Heart right ventricle (tissue), 16 donors: ENCODE results near the gene VPS13D. TPM values are rescaled to one million over a fixed set of nuclear protein-coding genes. Genes with fewer than 3 reads are reported as not detected.

Experiments used
- ATAC-seq, 8 donors: fragments of 200-7000 bp; cut with Tn5 transposase; one replicate each; pipeline ENCODE4 v1.9.1; 2020; ENCODE audit warnings: mild to moderate bottlenecking in 8 of 8, moderate library complexity in 8 of 8, moderate number of reproducible peaks in 1 of 8
- DNase-seq, 2 donors: peaks; one replicate each; pipeline ENCODE4 v3.0.0-alpha.2; 2020
- H3K27ac ChIP-seq, 10 donors: fragments of 200-600 bp; sonication (generic) in 2 of 10; one replicate each; pipeline versions ENCODE4 v1.5.0 to v1.8.0; 2020 to 2022; ENCODE audit warnings: mild to moderate bottlenecking in 3 of 10
- H3K27me3 ChIP-seq, 7 donors: fragments of 200-600 bp; one replicate each; pipeline ENCODE4 v1.8.0; 2021 to 2022; ENCODE audit warnings: mild to moderate bottlenecking in 2 of 7
- H3K36me3 ChIP-seq, 9 donors: fragments of 200-600 bp; sonication (generic) in 1 of 9; one replicate each; pipeline versions ENCODE4 v1.5.0 to v1.8.0; 2020 to 2022; ENCODE audit warnings: mild to moderate bottlenecking in 2 of 9
- H3K4me1 ChIP-seq, 9 donors: fragments of 200-600 bp; sonication (generic) in 1 of 9; one replicate each; pipeline versions ENCODE4 v1.5.0 to v1.8.0; 2020 to 2022; ENCODE audit warnings: mild to moderate bottlenecking in 4 of 9
- H3K4me3 ChIP-seq, 10 donors: fragments of 200-600 bp; sonication (generic) in 2 of 10; one replicate each; pipeline versions ENCODE4 v1.5.0 to v1.8.0; 2020 to 2022; ENCODE audit warnings: mild to moderate bottlenecking in 7 of 10, moderate library complexity in 2 of 10
- H3K9me3 ChIP-seq, 11 donors: fragments of 200-600 bp in 10 of 11; sonication (generic) in 2 of 11; one replicate each; pipeline versions ENCODE4 v1.5.0 to v1.8.0; 2013 to 2022; ENCODE audit warnings: mild to moderate bottlenecking in 2 of 11, control low read depth in 1 of 11, moderate library complexity in 1 of 11
- WGBS, 2 donors: extraction: QIAGEN DNeasy Blood & Tissue Kit; methylation state at CpG; one replicate each; pipeline ENCODE4 v1.1.7; 2013; ENCODE audit warnings: inconsistent platforms in 1 of 2; 5-methylcytosine and 5-hydroxymethylcytosine counted together
- intact Hi-C, 10 donors: fragments of 100-400 bp; cut with DNase I; formaldehyde crosslinking; loops; one replicate each; pipeline versions ENCODE4 v1.11.1 to v1.14.2; 2022
- polyA plus RNA-seq, 2 donors: library from polyadenylated mRNA; stranded (reverse); fragments of 200-250 nt; gene quantifications; one replicate each; pipeline ENCODE4 v1.2.3, GENCODE V29; 2013
- total RNA-seq, 10 donors: library from RNA; stranded (reverse); fragmentation: NEBNext Ultra II Directional in 3 of 10; extraction: Animal tissue kit (Norgen Biotek cat#: 25700) in 3 of 10; gene quantifications; one replicate each; pipeline versions ENCODE4 v1.2.1 to v1.2.4, GENCODE V29; 2021 to 2023
- TF ChIP-seq, protein P1 (sequence below), 9 donors: fragments of 200-600 bp; sonication (generic) in 2 of 9; IDR thresholded peaks; one replicate each; pipeline versions ENCODE4 v1.5.0 to v1.8.0; 2021 to 2022; ENCODE audit warnings: antibody characterized with exemption in 9 of 9, mild to moderate bottlenecking in 5 of 9, moderate library complexity in 1 of 9
- donor health status: Arrhythmogenic right ventricular cardiomyopathy.
- donor health status: ischemic (EF 13 %, LVEDD 7.1; RV severe dilation, severe dysfunction).
- donor health status: healthy with polysubstance abuse.
- donor health status: DM: no; HTN: yes; CAD: no.
- donor health status: DM: no; HTN: no; CAD: no.
- donor health status: ischemic (EF 25% LVEDD 6.9; RV normal size, moderate dysfunction).
- donor health status: ischemic (EF 25% LVEDD 5.7; RV mildly dilated, moderate dysfunction).
- donor health status: healthy.
- donor health status: DM: yes; HTN: yes; CAD: no.
- donor health status: Ischemic cardiomyopathy.
- donor health status: ischemic (EF 35%, LVEDD 5.7; RV mildly dilated, moderate dysfunction).
- donor health status: nonischemic (EF 11% LVEDD 7.7; RV severe dilation, severe dysfunction).
- donor health status: DM: yes; HTN: yes; CAD: no.
- donor health status: PGD.
- donor health status: ischemic (EF 29% LVEDD 5.4; RV normal size, mild dysfunction).
- donor health status: nonischemic (EF 23%, LVEDD 6.1; RV moderate dilation, normal function).

Gene VPS13D
- total and polyA plus RNA-seq, 12 donors: 36.9 to 161 (median 83.3) TPM

DNA sequence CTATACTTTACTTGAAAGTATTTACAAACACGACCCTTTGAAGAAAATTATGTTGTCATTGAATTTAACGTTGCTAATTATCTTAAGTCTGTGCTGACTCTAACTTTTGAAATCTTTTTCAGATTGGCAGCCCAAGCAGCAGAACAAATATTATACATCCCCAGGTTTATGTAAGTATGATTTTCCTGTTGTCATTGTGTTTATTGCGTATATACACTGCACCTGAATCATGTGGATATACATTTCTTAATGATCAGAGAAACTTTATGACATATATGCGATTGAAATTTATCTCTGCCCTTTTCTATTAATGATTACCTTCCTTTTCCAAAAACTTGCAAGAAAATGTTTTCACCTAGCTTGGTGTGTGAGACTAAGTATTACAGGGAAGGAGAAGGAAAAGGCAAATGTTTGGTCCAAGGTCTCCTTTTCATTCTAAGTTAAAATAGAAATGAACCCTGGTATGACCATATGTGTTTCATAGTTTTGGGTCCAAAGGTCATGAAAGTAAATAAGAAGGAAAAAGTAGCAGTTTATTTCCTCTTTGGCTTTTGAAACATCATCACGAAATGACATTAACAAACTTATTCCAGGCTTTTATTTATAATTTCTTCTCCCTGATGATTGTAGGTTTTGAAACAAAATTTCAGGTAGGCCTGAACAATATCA, 116.8 kb downstream of the VPS13D start:
- Histone ChIP-seq H3K27ac (peak overlapping the region in 4 of 10 donors; percentile 41 to 86 (median 52)), H3K36me3 (peaks cover 0 to 84% (median 34%) of the 10 kb centered on the region in 9 donors)
- intact Hi-C loops: loop anchor here in 2 of 10 donors (5.0 to 10.0 kb wide), 2 partner anchors 268 to 271 kb away; partner anchors contain the start of gene DHRS3 (in 2 of the 2)

DNA sequence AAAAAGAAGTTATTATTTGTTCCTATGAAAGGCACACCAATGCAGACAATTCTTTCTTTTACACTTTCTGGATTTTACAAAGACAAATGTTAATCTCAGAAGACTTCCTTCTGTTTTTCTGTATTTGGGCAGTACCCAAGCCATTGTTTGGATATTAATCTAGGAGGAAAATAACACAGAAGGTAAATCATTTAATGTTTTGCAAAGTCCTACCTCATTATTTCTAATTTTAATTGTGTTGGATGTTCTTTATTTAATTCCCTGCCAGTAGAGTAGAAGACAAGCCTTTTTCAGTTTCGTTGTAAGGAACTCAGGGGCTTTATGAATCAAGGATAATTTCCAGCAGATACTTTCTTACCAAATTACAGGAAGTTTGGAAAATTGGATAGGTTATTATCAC, 118.3 kb downstream of the VPS13D start:
- Histone ChIP-seq H3K4me3 (no peak overlapping the region), H3K36me3 (peaks cover 0 to 81% (median 35%) of the 10 kb centered on the region in 9 donors), H3K9me3 (peaks cover 0 to 14% (median 0%) of the 10 kb centered on the region in 11 donors), H3K27ac (peak overlapping the region in 5 of 10 donors; percentile 19 to 57 (median 30)), H3K4me1 (peaks cover 2 to 61% (median 52%) of the 10 kb centered on the region in 9 donors), H3K27me3 (no peaks in the 10 kb centered on the region)
- ATAC-seq (peak in 5 of 8 donors; percentile 23 to 58 (median 45)), DNase-seq (no peak)
- intact Hi-C loops: loop anchor here in 2 of 10 donors (5.0 to 10.0 kb wide), 2 partner anchors 267 to 269 kb away; partner anchors contain the start of gene DHRS3 (in 2 of the 2)
- TF ChIP-seq, protein P1, sequence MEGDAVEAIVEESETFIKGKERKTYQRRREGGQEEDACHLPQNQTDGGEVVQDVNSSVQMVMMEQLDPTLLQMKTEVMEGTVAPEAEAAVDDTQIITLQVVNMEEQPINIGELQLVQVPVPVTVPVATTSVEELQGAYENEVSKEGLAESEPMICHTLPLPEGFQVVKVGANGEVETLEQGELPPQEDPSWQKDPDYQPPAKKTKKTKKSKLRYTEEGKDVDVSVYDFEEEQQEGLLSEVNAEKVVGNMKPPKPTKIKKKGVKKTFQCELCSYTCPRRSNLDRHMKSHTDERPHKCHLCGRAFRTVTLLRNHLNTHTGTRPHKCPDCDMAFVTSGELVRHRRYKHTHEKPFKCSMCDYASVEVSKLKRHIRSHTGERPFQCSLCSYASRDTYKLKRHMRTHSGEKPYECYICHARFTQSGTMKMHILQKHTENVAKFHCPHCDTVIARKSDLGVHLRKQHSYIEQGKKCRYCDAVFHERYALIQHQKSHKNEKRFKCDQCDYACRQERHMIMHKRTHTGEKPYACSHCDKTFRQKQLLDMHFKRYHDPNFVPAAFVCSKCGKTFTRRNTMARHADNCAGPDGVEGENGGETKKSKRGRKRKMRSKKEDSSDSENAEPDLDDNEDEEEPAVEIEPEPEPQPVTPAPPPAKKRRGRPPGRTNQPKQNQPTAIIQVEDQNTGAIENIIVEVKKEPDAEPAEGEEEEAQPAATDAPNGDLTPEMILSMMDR (IDR thresholded peaks at IDR 0.05): no peak
- 77 to 78% methylated on average over 1 of the region's 1 CpG for WGBS, 2 donors

More for the DNA sequence above, 116.8 kb downstream of the VPS13D start:
- no peak for DNase-seq
- ATAC-seq: no peak
- Histone ChIP-seq H3K9me3 (peaks cover 0 to 14% (median 0%) of the 10 kb centered on the region in 11 donors), H3K4me1 (peaks cover 2 to 76% (median 62%) of the 10 kb centered on the region in 9 donors), H3K4me3 (no peak overlapping the region), H3K27me3 (no peaks in the 10 kb centered on the region)
- WGBS, 2 donors: 85 to 86% methylated on average over 5 of the region's 5 CpGs
- TF ChIP-seq, protein P1 (IDR thresholded peaks at IDR 0.05): no peak

DNA sequence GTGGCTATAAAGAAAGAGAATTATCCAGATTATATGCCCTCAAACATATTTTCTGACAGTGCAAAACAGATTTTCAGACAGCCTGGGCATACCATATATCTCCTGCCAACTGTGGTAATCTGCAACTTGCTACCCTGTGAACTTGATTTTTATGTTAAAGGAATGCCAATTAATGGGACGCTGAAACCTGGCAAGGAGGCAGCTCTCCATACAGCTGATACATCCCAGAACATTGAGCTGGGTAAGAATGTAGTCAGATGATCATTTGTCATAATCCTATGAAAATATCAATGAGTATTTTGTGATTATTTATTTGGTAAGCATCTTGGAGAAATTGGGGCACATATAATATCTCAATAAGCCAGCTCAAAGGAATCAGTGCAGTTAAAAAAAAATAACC, 124.2 kb downstream of the VPS13D start:
- ATAC-seq (no peak), DNase-seq (no peak)
- Histone ChIP-seq H3K4me1 (peaks cover 0 to 20% (median 8%) of the 10 kb centered on the region in 9 donors), H3K4me3 (no peak overlapping the region), H3K9me3 (peaks cover 0 to 14% (median 0%) of the 10 kb centered on the region in 11 donors), H3K36me3 (peaks cover 0 to 100% (median 48%) of the 10 kb centered on the region in 9 donors), H3K27ac (no peak overlapping the region), H3K27me3 (no peaks in the 10 kb centered on the region)
- intact Hi-C loops: no loop called here
- TF ChIP-seq, protein P1 (IDR thresholded peaks at IDR 0.05): no peak
- 71 to 85% methylated on average over 1 of the region's 1 CpG for WGBS, 2 donors

DNA sequence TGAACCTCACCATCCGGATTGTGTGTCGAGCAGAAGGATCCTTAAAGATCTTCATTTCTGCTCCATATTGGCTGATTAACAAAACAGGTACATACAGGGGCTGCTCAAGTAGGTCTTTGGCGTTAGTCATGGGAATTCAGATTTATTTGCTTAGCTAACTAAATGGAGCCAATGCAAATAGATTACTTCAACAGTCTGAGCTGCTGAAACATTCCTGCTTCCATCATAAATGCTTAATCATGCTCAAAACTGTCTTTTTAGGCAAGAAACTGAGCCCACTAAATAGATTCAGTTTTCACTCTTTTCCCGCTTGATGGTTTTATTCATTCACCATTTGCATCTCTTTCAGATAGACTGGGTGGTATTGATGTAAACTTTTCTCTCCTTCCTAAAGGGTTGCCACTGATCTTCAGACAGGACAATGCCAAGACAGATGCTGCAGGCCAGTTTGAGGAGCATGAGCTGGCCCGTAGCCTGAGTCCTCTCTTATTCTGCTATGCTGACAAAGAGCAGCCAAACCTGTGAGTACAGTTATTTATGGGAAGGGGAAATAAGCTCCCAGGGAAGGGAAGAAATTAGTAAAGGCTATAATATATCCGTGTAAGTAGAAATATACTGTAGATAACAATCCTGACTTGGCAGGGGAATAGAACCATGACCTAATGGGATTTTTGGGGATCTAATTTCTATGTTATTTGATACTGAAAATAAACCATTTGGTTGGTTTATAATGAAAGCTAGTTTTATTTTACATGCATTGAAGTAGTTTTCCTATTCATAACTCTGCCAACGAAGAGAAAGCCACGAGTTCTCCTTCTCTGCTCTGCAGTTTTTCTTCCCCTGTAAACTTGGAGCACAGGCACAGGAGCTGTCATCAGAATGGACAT, 126.4 kb downstream of the VPS13D start:
- H3K4me1 ChIP-seq: peaks cover 0 to 38% (median 16%) of the 10 kb centered on the region in 9 donors
- peaks cover 0 to 97% (median 31%) of the 10 kb centered on the region in 9 donors for H3K36me3 ChIP-seq
- peak overlapping the region in 6 of 10 donors; percentile 17 to 39 (median 30) for H3K27ac ChIP-seq
- ATAC-seq (peak in 3 of 8 donors; percentile 31 to 72 (median 57)), DNase-seq (no peak)
- no peak overlapping the region for H3K4me3 ChIP-seq
- TF ChIP-seq, protein P1 (IDR thresholded peaks at IDR 0.05): no peak
- intact Hi-C loops: no loop called here
- no peaks in the 10 kb centered on the region for H3K27me3 ChIP-seq
- H3K9me3 ChIP-seq: peaks cover 0 to 2% (median 0%) of the 10 kb centered on the region in 11 donors
- 58 to 60% methylated on average over 8 of the region's 8 CpGs for WGBS, 2 donors
